Cardiac septum (tissue), 1 donor: ENCODE data around the gene SLC35G1. TPM values are rescaled to one million over a fixed set of nuclear protein-coding genes. Genes with fewer than 3 reads are reported as not detected.

Source experiments
- DNase-seq: peaks from one replicate; pipeline ENCODE4 v3.0.0-alpha.2; 2020; ENCODE audit warnings: low spot score
- intact Hi-C: fragments of 100-400 bp; cut with DNase I; formaldehyde crosslinking; loops from one replicate; pipeline ENCODE4 v1.14.0; 2022
- total RNA-seq: library from RNA; stranded (reverse); fragmentation: NEBNext Ultra II Directional; extraction: Animal tissue kit (Norgen Biotek cat#: 25700); gene quantifications from one replicate; pipeline ENCODE4 v1.2.1, GENCODE V29; 2021
- donor health status: DM: no; HTN: no; CAD: no.

Gene SLC35G1
- total RNA-seq, 1 donor from 2014 or later, result 2.8 TPM

DNA sequence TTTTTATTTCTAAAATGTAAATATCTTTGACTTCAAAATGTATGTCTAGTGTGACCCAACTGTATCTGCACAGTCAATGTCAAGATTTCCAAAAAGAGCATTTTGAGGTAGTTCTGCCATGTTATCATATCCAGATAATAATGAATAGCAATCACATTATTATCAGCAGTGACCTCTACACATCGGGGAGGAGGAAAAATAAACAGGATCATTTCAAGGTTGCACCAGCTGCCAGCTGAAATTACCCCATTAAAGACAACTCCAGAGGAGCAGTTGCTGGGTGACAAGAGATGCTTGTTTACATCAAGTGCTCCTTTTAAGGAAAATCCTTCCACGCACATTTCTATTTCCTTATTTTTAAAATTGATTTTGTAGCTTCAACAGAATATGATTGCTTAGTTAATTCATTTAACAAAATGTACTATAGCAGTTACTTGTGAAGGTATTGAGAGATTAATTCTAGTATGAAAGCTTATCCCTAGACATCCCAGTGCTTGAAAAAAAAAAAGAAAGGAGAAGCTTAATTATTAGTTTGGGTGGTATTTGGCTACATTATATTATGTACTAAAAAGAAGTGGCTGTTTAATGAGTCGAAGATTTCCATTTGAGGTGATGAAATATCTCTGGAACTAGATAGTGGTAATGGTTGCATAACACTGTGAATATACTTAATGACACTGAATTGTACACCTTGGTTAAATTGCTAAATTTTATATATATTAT is 19.3 kb upstream of the SLC35G1 start:
- intact Hi-C loops, result no loop called here

DNA sequence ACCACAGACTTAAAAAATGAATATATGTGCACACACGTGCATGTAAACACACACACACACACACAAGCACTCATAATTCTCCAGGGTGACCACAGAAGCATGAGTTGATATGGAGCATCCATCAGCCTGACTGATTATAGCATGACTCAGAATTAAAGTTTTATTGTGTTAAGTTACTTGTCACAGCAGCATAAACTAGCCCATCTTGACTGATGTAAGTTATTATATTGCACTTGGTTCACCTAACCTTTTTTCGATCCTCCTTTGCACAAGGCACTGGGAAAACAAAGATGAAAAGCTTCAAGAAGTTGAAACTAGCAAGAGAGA is 18.8 kb upstream of the SLC35G1 start:
- intact Hi-C loops, result no loop called here
- DNase-seq, result no peak

More for the DNA sequence above, 19.3 kb upstream of the SLC35G1 start:
- no peak for DNase-seq

DNA sequence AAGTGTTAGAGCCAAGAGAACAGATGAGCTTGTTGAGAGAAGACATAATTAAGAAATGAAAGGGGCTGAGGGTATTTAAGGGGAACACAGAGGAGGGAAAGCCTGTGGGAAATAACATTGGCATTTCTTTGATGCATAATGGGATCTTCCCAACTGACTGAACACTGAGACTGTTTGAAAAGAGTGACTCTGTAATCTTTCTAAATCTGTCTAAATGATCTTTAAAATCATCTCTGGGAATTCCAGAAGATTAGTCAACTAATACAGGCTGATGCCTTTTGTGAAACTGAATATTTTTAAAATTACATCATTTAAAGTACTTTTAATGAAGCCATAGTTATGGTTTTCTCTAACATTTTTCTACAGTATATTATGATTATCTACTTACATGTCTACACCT is 17.4 kb upstream of the SLC35G1 start:
- DNase-seq, result no peak
- intact Hi-C loops, result no loop called here

DNA sequence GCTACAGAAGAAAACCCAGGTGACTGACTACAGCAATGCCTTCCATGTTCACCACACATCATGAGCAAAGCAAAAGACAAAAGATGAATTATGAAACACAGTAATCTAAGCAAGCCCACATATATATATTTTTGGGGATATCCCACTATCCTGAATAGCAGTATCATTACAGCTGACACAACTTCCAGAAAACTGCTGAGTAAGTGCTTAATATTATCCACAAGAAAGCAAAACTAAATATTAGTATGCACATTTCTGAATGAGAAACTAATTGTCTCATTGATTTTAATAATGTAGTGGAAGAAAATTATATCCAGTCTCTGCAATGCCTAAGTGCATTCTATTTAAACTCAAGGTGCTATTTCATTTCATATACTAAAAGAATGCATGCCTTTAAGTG is 14.5 kb upstream of the SLC35G1 start:
- intact Hi-C loops, result no loop called here
- DNase-seq, result no peak

DNA sequence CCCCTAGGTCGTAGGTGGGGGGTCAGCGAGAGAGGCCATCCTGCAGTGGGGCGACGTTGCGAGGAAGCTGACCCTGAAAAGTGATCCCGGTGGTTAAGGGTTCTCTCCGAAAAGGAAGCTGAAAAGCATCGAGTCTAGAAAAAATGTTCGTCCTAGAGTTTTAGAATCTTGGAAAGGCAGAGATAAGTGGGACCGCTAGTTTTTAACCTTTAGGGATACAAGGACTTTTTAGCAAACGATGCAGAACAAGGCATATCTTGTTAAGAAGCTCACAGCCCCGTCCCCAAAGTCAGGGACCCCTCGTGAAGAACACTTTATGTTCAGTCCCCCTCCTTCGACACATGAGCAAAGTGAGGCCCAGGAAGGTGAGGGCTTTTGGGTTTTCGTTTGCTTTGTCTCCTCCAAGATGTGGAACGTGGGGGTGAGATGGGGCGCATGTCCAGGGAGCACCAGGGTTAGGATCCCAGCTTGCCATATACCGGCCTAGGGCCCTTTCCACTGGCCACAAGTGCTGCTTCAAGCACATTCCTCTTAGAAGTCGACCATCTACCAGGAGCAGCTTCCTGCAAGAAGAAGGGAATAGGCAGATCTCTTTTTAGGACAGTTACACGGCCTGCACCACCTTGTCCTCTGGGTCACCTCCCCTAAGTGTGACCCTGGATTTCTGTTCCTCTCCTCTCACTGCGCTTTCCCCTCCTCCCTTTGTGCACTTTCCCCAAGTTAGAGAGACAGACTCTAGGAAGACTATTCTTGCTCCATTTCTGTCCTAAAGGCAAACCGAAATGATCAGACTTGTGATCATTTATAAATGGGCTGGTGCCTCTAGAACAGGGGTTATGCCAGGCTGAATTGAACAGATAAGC is 969 bp downstream of the SLC35G1 start:
- DNase-seq, result no peak

DNA sequence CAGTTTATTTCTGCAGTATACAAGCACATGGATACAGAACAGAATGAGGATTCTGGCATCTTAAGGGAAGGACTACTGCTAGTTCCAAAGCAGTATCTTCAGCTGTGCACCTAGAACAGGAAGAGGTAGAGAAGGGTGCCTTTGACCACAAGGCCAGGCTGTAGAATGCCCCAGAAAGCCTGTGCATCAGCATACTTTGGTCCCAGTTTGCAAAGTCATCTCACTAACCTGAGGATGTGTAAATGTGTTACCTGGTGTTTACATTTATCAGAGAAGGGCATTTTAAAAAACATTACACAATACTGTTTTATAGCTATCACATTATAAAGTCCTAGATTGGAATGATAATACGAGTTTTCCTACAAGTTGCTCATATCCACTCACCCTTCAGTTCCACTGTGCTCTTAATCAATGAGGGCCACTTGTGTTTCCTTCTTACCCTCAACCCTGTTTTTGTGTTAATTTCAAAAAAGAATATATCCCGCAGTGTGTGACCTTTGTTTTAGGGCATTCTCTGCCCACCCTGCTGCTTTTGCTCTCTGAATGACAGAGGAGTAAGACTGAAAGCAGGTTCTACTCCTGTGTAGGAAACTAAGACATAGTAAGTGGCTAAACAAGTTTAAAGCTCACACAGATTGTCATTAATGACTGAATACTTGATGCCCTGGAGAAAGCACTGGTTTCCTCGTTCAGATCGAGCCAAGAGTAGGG is 3.4 kb downstream of the SLC35G1 start:
- intact Hi-C loops, result no loop called here
- DNase-seq, result no peak

More for the DNA sequence above, 969 bp downstream of the SLC35G1 start:
- intact Hi-C loops, result no loop called here

DNA sequence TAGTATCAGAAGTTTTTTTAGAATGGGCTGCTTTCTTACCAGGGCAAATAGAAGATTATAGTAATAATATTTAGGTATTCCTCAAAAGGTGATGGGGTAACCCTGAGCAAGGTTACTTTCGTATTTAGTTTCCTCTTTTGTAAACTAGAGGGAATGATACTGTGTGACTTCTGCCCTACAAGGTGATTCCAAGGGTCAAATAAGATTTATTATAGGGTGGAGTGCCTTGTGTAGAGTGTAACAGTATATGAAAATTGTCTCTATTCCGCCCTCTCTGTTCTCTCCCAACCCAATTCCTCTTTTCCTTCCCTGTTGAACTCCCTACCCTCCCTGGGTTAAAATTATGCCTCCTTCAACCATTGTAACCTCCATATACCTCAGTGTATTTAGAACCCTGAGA is 5.3 kb downstream of the SLC35G1 start:
- intact Hi-C loops, result no loop called here

DNA sequence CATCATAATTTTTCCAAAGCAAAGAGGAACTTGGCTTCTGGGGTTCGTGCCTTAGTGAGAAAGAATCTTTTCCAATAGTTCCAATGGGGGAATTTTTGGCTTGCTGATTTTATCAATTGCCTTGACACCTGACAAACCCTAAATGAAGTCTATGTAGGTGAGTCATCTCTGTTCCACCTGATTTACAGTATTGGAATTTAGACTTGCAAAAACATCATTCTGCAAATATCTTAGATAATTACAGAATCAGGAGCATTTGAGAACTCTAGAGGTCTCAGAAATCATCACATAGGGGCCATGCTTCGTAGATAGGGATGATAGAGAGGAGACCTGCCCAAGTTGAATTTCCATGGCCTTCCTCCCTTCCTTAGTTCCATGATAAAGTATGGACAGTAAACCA is 9.3 kb downstream of the SLC35G1 start:
- no peak for DNase-seq
- intact Hi-C loops, result no loop called here

More for the DNA sequence above, 5.3 kb downstream of the SLC35G1 start:
- DNase-seq, result no peak

DNA sequence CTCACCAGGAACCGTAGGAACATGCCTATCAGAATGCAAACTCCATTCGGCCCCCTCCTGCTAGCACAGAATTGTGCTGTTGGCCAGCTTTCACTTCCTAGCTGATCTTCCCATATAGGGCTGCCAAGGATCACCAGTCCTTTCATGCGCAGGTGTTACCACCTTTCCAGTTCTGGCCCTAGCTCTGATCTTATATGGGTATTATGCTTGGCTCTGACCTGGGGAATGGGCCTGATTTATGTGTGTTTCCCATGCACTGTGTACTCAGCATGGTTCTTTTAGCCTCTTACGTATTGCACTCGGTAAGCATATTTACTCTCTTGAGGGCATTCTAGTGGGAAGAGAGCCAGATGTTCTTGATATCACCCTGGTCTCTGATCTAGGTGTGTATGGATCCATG is 11.1 kb downstream of the SLC35G1 start:
- intact Hi-C loops, result no loop called here
- DNase-seq, result no peak

DNA sequence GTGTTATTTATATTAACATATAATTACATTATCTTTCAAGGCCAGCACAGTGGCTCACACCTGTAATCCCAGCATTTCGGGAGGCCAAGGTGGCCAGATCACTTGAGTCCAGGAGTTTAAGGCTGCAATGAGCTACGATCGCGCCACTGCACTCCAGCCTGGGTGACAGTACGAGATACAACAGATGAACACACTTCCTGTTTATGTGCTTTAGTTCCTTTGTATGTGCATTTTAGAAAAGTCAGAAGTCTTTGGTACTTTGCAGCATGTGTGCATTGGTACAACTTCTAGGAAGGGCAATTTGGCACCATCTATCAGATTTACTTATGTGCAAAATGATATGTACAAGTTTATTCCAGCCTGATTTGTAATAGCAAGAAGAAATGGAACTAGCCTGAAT is 13.3 kb downstream of the SLC35G1 start:
- DNase-seq, result no peak
- intact Hi-C loops, result no loop called here

DNA sequence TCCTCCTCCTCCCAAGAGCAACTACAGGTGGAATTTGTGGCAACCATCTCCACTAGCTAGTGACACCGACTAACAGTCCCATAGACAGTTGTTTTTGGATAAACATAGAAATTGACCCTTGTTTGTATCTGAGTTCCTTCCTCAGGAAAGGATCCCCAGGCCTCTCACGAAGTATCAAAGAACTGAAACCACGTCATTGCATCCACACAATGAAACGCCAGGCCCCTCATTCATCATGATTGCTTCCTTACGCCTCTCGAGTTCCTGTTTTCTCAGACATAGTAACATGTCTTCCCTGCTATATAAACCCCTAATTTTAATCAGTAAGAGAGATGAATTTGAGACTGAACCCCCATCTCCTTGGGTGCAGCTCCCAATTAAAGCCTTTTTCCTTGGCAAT is 18.1 kb downstream of the SLC35G1 start:
- intact Hi-C loops, result no loop called here
- DNase-seq, result no peak

DNA sequence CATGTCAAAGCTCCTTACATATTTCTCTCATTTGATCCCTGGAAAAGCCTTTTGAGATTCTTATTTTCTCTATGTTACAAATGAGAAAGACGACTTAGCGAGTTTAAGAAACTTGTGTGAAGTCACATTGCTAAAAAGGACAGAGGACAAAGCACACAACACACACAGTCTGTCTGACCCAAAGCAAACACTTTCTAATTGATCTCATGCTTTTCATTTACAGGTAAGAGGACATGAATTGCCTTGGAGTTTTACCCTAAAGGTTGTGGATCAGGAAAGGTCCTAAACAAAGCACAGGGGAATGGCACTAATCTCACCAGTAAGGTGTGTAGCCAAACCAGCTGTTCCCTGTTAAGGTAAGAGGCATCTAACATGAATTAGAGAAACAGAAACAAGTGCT is 18.7 kb downstream of the SLC35G1 start:
- no peak for DNase-seq
- intact Hi-C loops, result no loop called here

DNA sequence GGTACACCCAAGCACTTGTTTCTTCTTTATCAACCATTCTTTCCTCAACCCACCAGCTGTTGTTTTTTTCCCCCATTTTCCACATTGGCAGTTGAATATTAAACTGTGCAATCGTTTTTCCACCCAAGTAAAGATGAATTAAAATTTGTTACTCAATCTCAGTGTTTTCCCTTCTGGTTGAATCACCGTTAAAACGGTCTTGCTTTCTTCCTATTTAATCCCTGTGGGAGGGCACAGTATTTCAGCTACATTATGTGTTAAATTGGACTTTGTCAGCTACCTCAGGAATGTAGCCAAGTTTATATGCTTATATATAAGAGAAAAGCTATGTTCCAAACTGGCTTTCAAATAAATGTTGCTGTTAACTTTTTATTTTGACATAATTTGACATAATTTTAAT is 19.9 kb downstream of the SLC35G1 start:
- intact Hi-C loops, result no loop called here

DNA sequence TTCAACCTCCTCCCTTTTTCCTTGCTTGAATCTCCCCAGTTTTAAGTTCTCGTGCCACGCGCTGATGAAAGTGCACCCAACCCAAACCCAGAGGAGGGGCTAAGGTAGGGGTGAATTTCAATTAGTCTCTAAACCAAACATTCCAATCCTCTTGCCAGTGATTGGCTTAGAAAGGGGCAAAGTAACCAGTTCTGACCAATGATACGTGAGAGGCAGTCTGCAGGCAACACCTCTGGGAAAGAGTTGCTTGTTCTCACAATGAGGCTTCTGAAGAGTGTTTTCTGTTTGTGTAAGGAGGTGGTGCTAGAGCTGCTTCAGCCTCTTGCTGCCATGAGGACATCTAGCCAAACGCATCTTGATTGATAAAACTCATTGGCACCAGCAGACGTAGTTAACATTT is 21.8 kb downstream of the SLC35G1 start:
- intact Hi-C loops, result loop anchor here (5.0 kb wide), 2 partner anchors 367 to 402 kb away; no protein-coding TSS in a partner anchor
- DNase-seq, result no peak

More for the DNA sequence above, 19.9 kb downstream of the SLC35G1 start:
- DNase-seq, result no peak

DNA sequence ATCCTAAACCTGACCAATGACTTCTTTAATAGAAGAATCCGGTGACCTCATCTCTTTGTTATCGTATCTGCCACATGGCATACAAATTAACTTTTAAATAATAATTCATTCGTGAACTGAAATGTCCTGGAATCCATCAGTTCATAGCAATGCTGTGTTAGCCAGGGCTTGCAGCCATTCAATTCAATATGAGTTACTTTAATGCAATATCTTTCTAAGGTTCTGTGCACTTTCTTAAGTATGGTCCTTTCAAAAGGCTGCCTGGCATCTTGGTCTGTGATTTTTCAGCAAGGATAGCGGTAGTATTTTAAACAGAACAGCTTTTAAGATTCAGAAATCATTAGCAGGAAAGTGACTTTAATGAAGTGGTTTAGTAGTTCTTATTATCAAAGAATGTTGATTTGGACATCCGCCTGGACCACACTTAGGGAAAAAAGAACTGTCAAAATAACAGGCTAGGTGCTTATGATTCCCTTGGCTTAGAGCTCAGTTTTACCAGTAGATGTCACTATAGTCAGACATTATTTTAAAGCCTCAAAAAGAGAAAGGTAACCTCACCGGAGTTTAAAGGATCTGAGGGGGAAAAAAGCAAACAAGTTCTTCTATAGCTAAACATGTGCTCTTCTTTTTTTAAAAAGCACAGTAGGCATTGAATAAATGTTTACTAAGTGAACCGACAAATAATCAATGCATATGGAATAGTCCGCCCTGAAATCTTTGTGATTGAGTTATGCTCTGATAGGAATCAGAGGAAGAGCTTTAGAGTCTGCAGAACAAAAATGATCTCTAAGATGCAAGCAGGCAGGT is 22.7 kb downstream of the SLC35G1 start:
- no peak for DNase-seq
- intact Hi-C loops, result loop anchor here (5.0 kb wide), 2 partner anchors 366 to 401 kb away; no protein-coding TSS in a partner anchor

DNA sequence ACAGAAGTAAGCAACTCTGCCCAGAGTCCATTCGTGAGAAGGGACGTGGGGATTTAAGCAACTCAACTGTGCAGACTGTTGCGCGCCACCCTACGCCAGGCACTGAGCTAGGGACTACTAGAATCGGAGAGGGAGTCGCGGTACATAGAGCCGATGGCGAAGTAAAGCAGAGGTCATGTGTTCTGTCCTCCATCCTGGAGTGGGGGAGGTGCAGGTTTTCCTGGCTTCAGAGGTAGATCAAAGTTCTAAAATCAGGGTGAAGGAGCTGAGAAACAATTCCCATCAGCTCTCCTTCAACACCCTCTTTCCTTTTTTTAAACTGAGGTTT is 23.2 kb downstream of the SLC35G1 start:
- no peak for DNase-seq
- intact Hi-C loops, result loop anchor here (5.0 kb wide), 2 partner anchors 365 to 400 kb away; no protein-coding TSS in a partner anchor

DNA sequence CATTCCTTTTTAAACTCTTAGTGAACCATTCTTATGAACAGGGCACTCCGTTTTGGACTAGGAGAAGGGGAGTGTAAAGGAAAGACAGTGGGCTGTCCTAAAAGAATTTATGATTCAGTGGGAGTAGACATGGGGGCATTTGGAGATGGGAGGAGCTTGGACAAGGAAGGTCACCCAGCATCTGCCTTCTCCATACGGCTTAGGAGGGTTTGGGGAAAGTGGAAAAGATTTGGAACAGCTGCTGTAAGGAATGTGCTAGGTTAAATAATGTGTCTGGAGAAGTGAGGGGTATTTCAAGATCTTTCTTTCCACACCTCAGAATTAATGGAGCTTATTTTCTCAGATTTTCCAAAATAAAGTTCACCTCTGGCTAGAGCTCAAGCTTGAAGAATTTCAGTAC is 24.0 kb downstream of the SLC35G1 start:
- DNase-seq, result no peak
- intact Hi-C loops, result loop anchor here (5.0 kb wide), 2 partner anchors 364 to 399 kb away; no protein-coding TSS in a partner anchor

DNA sequence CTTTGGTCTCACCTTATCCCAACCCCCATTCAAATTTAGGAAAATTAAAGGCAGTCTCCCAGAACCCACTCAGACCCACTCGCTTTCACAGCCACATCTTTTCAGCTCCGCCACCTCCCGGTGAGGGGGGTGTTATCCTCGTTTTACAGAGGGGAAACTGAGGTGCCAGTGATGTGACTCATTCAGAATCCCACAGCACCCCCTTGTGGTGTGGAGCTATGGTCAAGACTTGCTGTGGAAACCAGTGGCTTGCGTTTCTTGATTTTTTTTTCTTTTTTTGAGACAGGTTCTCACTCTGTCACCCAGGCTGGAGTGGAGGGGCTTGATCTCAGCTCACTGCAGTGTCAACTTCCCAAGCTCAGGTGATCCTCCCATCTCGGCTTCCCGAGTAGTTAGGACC is 27.6 kb downstream of the SLC35G1 start:
- no peak for DNase-seq
- intact Hi-C loops, result no loop called here

DNA sequence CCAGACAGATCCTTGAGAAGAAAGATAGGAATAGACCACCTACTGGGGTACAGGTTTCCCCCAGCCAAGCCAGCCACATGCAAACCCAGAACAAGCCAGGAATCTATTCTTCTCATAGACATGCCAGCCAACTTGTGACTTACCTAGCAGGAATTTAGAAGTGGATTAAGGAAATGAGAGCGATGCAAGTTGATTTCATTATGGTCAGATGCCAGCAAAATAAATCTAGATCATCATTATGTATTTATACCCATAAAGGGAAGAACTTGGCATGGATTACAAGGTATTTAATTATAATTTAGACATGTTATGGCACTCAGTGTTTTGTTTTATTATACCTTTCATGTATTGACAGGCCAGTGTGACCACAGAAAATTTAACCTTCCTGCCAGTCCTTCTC is 32.8 kb downstream of the SLC35G1 start:
- no peak for DNase-seq
- intact Hi-C loops, result no loop called here

DNA sequence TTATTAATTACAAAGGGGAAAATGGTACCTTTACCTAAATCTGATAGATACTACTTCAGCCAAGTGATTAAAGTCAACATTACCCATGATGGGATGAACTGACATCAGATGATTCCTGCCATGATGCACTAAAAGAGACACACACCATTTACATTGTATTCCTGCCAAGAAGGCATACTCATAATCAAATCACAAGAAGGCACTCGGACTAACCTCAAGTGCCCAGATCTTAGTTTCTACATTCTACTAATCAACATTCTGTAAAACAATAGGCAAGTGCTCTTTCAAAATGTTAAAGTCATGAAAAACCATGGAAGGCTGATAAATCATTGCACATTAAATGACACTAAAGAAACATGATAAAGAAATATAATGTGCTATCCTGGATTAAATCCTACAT is 44.4 kb downstream of the SLC35G1 start:
- intact Hi-C loops, result no loop called here
- DNase-seq, result no peak
